Right renal cortex interstitium (tissue), 3 donors: ENCODE measurements around the gene SHKBP1. TPM values are rescaled to one million over a fixed set of nuclear protein-coding genes. Genes with fewer than 3 reads are reported as not detected.
"Not testable (repeated sequence)": the region's sequence is repeated elsewhere in the genome, so short reads cannot be mapped to it uniquely, and the experiment has no call there.

Experiments
- DNase-seq, 3 donors: peaks; one replicate each; pipeline ENCODE4 v3.0.0-alpha.2; 2013; ENCODE audit warnings: low read depth in 3 of 3, low spot score in 2 of 3
- polyA plus RNA-seq, 3 donors: library from polyadenylated mRNA; unstranded; fragments of 120-200 nt; gene quantifications; one replicate each; pipeline ENCODE4 v1.2.1, GENCODE V29; 2013; ENCODE audit not compliant: insufficient read length in 3 of 3

Gene SHKBP1, protein sequence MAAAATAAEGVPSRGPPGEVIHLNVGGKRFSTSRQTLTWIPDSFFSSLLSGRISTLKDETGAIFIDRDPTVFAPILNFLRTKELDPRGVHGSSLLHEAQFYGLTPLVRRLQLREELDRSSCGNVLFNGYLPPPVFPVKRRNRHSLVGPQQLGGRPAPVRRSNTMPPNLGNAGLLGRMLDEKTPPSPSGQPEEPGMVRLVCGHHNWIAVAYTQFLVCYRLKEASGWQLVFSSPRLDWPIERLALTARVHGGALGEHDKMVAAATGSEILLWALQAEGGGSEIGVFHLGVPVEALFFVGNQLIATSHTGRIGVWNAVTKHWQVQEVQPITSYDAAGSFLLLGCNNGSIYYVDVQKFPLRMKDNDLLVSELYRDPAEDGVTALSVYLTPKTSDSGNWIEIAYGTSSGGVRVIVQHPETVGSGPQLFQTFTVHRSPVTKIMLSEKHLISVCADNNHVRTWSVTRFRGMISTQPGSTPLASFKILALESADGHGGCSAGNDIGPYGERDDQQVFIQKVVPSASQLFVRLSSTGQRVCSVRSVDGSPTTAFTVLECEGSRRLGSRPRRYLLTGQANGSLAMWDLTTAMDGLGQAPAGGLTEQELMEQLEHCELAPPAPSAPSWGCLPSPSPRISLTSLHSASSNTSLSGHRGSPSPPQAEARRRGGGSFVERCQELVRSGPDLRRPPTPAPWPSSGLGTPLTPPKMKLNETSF
- 10 to 100 TPM; 31.2 to 43.4 (median 40.5) TPM for polyA plus RNA-seq

DNA sequence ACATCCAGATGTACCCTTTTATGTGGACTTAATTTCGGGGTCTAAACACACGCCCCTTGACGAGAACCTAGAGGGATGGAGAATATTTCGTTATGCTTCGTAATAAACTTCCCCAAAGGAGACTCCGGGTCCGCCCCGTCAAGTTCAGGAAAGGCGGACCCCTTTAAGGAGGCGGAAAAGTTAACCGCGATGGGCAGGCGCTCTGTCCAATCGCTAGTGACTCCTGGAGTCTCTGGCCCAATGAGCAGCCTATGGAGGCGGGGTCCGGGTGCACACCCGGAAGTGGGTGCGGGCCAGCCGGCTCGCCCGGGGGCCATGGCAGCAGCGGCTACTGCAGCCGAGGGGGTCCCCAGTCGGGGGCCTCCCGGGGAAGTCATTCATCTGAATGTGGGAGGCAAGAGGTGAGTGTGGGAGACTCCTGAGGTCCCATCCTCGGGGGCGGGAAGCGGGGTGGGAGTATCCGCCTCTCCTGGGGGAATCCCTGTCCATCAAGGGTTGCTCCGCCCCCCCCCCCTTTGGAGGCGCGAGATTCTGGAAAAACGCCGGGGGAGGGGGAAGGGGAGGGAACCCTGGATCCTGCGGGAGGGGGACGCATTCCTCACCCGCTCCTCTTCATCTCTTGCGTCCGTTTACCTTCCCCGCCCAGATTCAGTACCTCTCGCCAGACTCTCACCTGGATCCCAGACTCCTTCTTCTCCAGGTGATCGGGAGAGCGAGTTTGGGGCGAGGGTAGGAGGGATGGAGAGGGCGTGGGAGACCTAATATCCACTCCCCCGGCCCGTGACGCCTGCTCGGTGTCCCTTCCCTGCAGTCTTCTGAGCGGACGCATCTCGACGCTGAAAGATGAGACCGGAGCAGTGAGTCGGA lies at the start of gene SHKBP1:
Gene SHKBP1 (plus strand): TSS at position 289 of the 867 bp plus-strand sequence. CDS start 27 bp downstream, at position 316.
- DNase-seq: peak; percentile 83 to 92 (median 83)

DNA sequence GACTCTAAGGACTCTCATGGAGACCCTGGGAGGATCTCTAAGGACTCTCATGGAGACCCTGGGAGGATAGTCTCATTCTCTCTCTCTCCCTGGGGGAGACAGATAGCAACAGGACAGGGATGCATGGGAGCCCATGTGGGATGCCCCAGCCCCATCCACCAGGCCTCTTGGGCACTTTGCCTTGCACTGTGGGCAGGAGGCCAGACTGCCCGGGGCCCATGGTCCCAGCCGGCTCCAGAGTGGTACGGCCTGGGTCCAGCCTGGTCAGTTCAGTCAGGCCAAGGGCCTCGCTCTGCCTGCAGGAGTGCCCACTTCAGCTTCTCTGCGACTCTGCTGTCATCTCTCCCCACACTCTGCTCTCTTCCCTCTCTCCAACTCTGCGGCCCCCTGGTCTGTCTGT lies 48.6 kb upstream of the SHKBP1 start:
- no peak for DNase-seq

DNA sequence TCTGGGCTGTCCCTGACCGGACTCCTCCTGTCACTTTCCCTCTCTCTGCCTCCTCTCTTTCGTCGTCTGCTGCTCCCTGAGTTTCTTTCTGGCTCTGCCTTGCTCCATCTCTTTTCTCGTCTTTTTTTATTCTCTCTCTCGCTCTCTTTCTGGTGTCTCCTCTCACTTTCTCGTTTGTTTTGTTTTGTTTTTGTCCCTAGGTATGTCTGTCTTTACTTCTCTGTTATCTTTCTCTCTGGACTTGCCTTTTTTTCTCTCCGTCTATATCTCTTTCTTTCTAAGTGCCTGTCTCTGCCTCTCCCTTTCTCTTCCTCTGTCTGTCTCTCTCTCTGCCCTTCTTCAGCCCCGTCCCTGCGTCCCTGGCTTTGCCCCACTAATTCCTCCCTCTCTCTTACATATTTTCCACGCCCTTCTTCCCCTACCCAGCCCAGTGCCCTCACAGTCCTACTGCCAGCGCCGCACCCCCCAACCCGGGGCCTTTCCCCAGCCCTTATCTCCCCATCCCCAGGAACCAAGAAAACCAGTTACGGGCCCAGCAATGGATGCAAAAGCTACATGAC lies 48.1 kb upstream of the SHKBP1 start:
- no peak for DNase-seq

DNA sequence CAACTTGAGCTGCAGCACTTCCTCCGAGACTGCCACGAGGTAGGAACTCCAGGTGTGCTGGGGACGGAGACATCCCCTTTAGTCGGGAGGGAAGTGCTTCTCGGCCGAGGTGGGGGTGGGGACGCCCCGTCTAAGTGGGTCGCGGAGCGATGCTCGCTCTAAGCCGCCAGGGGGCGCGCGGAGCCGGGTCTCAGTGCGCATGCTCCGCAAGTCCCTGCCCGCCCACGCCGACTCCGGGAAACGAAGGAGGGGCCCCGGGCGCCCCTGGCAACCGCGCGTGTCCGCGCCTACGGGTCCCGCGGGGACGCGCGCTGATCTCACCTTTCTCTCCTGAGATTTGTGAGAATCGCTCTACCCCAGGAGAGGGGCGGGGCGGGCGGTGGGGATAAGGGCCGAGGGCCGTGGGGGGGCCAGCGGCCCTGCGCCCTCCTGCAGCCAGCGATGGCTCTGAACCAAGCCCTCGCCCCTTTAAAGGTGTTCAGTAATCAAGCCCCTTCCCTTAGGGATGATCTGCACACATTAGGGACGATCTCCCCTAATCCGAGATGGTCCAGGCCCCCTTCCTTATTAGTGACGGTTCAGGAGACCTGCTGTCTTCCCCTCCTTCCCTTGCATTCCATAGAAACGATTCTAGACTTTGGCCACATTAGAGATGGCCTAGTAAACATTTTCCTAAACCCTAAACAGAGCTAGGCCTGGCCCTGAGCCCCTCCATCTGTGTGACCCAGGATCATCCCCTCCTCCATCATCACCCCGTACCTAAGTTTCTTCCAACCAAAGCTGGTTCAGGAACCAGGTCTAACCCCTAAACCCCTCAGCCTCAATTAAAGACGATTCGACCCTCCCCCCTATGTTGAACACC lies 47.3 kb upstream of the SHKBP1 start:
- DNase-seq: peak in 2 of 3 donors; percentile 63 to 73

DNA sequence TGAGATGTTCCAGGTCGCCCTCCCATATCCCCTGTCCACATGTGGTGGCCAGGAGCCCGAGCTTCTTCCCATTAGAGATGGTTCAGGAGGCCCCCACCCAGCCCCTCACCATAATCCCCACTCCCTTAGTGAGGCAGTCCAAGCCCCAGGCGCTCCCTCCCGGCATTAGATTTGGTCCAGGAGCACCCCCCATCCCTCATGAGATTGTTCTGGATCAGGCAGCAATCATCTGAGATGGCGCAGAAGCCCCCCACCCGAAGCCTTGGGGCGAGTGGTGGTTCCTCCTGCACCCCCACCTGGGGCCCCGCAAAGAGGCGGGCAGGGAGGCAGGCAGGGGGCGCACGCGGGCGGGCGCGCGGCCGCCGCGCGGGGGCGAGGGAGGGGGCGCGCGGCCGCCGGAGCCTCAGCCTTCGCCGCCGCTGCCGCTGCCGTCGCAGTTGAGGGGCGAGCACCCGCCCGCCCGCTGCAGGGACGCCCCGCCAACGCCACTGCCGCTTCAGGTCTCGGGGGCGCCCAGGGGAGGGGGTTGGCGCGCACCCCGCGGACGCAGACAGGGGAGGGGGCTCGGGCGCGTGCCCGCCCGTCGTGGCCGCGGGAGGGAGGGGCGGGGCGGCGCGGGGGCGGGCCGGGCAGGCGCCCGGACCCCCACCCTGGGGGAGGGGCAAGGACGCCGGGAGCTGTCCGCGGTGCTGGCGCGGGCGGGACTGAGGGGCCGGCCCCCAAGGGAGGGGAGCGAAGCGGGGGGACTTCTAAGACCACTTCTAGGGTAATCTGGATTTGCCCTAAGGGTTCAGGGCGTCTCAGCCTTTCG lies 46.4 kb upstream of the SHKBP1 start:
- DNase-seq: no peak

DNA sequence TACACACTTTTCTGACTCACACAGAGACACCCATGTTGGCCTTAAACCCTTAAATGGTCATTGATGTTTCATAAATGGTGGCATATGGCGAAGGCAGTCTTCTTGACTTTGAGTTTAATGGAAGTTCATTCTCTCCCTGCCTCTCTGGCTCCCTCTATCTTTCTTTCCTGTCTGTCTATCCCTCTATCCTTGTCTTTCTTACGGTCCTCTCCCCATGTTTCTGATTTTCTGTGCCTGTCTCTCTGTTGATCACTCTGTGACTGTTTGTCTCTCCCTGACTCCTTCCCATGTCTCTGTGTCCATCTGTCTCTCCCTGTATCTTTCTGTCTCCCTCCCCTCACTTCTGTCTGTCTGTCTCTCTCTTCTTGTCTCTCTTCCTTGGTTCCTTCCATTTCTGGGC lies 43.2 kb upstream of the SHKBP1 start:
- no peak for DNase-seq

DNA sequence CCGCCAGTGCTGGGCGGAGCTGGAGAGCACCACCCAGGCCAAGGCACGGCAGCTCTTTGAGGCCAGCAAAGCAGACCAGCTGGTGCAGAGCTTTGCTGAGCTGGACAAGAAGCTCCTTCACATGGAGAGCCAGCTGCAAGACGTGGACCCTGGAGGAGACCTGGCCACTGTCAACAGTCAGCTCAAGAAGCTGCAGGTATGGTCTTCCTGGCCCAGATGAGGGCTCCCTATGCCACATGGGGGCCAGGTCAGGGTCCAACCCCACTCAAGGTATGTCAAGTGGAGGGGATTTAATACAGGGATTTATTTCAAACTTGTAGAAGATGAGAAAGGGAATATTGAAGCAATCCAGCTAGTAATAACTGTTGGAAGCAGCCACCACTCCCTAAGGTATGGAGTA lies 42.5 kb upstream of the SHKBP1 start:
- no peak for DNase-seq

DNA sequence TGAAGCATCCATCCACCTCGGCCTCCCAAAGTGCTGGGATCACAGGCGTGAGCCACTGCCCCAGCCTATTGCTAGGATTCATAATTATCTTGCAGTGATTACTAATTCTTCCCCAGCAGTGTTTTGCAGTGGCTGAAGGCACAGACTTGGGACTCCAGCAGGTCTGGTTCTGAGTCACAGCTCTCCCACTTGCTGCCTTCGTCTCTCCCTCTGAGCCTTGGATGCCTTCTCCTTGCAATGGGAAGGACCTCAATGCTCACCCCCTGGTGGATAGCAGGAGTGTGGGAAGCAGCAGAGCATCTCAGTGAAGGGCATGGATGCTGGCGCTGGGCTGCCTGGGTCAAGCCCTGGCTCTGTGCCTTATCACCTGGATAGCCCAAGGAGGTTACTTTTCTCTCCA lies 37.6 kb upstream of the SHKBP1 start:
- no peak for DNase-seq

DNA sequence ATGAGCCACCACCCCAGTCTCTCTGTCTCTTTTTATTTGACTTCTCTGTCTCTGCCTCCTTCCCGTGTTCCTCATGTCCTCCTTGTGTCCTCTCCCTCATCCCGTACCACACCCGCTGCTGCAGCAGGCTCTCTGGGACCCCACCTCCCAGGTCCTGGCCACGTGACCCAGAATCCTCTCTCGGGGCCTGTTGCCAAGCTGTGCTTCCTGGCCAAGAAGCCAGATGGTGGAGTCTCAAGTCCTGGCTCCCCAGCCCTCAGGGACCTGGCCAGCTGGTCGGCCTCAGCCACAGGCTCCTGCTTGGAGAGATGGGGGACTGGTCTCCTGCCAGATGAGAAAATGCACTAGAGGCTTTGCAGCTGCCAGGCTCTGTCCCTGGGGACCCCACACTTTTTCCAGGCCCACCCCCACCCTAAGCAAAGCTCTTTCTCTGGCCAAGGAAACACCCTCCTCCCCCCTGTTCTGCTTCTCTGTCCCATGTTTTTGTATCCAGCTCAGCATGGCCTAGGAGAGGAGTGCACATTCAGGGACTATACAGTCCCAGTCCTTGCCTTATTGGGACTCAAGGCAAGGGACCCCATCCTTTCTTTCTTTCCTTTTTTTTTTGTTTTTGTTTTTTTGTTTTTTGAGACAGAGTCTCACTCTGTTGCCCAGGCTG lies 34.3 kb upstream of the SHKBP1 start:
- no peak for DNase-seq

DNA sequence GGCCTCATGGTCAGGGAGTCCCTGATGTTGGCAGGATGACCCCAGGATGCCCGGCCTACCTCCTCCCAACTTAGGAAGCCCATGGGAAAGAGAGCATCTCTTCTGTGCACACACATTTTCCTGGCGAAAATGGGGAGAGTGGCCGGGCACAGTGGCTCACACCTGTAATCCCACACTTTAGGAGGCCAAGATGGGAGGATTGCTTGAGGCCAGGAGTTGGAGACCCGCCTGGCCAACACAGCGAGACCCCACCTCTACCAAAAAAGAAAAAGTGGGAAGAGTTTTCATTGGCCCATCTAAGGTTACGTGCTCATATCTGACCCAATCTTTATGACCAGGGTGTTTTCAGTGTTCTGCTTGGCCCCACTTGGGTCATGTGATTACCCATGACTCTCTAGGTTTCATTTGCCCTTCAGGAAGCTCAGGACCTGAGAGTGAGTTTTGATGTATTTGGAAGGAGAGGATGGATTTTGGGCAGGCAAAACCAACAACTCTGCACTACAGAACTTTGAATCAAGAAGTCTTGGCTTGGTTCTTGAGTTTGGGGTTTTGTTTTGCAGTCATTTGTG lies 33.6 kb upstream of the SHKBP1 start:
- no peak for DNase-seq

DNA sequence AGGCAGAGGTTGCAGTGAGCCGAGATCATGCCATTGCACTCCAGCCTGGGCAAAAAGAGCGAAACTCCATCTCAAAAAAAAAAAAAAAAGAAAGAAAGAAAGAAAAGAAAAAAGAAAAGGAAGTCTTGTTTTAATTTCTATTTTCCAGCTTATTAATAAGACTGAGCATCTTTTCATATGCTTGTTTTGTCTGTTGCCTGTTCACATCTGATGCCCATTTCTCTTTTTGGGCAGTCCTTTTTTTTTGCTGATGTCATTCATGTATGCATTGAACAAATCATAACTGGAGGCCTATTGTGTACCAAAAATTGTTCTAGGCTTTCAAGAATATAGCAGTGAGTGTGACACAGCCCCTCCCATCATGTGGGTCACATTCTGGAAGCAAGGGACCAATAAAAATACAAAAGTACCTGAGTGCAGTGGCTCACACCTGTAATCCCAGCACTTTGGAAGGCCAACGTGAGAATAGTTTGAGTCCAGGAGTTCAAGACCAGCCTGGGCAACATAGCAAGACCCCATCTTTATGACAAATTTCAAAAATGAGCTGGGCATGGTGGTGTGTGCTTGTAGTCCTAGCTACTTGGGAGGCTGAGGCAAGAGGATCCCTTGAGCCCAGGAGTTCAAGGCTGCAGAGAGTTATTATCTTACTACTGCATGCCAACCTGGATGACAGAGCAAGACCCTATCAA lies 30.4 kb upstream of the SHKBP1 start:
- not testable (repeated sequence) for DNase-seq

DNA sequence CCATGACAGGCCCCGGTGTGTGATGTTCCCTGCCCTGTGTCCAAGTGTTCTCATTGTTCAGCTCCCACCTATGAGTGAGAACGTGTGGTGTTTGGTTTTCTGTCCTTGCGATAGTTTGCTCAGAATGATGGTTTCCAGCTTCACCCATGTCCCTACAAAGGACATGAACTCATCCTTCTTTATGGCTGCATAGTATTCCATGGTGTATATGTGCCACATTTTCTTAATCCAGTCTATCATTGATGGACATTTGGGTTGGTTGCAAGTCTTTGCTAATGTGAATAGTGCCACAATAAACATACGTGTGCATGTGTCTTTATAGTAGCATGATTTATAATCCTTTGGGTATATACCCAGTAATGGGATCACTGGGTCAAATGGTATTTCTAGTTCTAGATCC lies 29.5 kb upstream of the SHKBP1 start:
- DNase-seq: not testable (repeated sequence)

DNA sequence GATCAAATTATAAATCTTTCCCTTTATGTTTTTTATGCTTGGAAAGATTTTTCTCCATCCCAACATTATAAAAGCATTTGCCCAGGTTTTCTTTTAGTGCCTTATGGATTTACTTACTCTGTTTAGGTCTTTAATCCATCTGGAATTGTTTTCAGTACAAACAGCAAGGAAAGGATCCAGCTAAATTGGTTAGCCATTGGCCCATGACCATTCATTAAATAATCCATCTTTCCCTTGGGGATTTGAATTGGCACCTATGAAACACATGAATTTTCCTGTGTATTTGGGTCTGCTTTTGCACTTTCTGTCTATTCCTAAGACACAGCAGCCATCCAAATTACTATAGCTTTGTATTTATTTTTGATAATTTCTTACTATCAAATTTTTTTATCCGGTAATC lies 28.8 kb upstream of the SHKBP1 start:
- DNase-seq: no peak

DNA sequence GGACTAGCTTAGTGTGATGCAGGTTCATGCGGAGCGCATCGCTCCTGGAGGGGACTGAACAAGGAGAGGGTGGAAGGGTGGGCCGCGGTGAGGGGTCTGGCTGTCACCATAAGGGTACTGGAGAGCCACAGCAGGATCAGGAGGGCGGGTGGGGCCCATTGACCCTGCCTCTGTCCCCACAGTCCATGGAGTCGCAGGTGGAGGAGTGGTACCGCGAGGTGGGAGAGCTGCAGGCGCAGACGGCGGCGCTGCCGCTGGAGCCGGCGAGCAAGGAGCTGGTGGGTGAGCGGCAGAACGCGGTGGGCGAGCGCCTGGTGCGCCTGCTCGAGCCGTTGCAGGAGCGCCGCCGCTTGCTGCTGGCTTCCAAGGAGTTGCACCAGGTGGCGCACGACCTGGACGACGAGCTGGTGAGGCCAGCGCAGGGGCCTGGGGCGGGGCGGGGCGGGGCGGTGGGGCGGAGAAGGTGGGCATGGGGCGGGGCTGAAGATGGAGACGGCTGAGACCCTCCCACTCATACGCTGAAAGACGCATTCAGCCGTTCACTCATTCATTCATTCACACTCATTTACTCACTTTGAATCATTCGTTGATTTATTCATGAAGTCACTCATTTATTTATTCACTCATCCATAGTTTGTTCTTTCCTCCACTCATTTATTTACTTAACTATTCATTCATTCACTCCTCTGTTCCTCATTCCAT lies 27.5 kb upstream of the SHKBP1 start:
- DNase-seq: no peak

DNA sequence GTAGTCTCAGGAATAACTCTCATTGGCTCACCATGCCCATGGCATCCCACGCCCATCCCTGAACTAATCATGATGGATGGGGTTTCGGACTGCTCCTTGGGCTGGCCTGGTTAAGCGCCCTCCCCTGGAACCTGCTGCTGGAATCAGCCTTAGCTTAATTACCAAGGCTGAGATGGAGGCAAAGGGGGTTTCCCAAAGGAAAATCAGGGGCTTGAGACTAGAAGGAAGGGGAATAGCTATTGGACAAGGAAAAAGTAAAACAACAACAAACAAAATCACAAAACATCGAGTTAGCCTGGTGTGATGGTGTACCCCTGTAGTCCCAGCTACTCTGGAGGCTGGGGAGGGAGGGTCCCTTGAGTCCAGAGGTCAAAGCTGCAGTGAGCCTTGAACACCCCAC lies 25.7 kb upstream of the SHKBP1 start:
- DNase-seq: no peak

DNA sequence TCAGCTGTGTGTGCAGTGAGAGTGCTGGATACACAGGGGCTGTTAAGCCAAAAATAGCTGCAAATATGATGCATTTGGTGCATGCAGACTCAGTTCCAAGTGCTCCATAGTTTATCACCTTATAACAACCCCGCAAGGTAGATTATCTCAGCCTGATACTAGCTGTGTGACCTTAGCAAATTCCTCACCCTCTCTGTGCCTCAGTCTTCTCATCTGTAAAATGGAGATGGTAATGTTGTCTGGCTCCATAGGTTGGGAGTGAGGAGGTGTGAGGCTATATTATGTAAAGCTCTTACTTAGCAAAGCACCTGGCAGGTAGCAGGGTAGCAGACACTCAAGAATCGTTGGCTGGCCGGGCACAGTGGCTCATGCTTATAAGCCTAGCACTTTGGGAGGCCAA lies 23.8 kb upstream of the SHKBP1 start:
- no peak for DNase-seq
